HG02885 (cell line): ENCODE measurements around the gene SHANK3.

ENCODE experiments used
- ATAC-seq: cut with Tn5 transposase; IDR thresholded peaks from one replicate; pipeline ENCODE4 v1.9.1; 2021; ENCODE audit warnings: mild to moderate bottlenecking; ENCODE audit not compliant: unreplicated experiment, poor library complexity

SHANK3 gene

GRCh38 chr22:50708996-50709395 is 36.4 kb downstream of the SHANK3 start:
- ATAC-seq, result no peak

GRCh38 chr22:50710221-50710620 is 37.6 kb downstream of the SHANK3 start:
- no peak for ATAC-seq

GRCh38 chr22:50710886-50711285 is 38.3 kb downstream of the SHANK3 start:
- ATAC-seq, result no peak

GRCh38 chr22:50711446-50712340 is 39.1 kb downstream of the SHANK3 start:
- ATAC-seq, result no peak

GRCh38 chr22:50712341-50713007 is 39.9 kb downstream of the SHANK3 start:
- no peak for ATAC-seq

GRCh38 chr22:50713008-50713385 is 40.4 kb downstream of the SHANK3 start:
- no peak for ATAC-seq

- no peak for ATAC-seq
Observed at GRCh38 chr22:50713571-50714056, 41.0 kb downstream of the SHANK3 start.

GRCh38 chr22:50714150-50714549 is 41.5 kb downstream of the SHANK3 start:
- no peak for ATAC-seq

GRCh38 chr22:50714631-50715179 is 42.1 kb downstream of the SHANK3 start:
- no peak for ATAC-seq

GRCh38 chr22:50715250-50715649 is 42.6 kb downstream of the SHANK3 start:
- ATAC-seq, result no peak

- no peak for ATAC-seq
Observed at GRCh38 chr22:50715776-50716175, 43.2 kb downstream of the SHANK3 start.

- no peak for ATAC-seq
Observed at GRCh38 chr22:50716290-50717024, 43.8 kb downstream of the SHANK3 start.

- ATAC-seq, result no peak
Observed at GRCh38 chr22:50717709-50718351, 45.2 kb downstream of the SHANK3 start.

- no peak for ATAC-seq
Observed at GRCh38 chr22:50718352-50718709, 45.7 kb downstream of the SHANK3 start.

- no peak for ATAC-seq
Observed at GRCh38 chr22:50719814-50720300, 47.2 kb downstream of the SHANK3 start.

- ATAC-seq, result no peak
Observed at GRCh38 chr22:50720301-50721256, 48.0 kb downstream of the SHANK3 start.

- no peak for ATAC-seq
Observed at GRCh38 chr22:50721257-50721844, 48.7 kb downstream of the SHANK3 start.

- no peak for ATAC-seq
Observed at GRCh38 chr22:50722048-50722701, 49.6 kb downstream of the SHANK3 start.
